ENCODE results near the gene CCDC136. TPM values are rescaled to one million over a fixed set of nuclear protein-coding genes. Genes with fewer than 3 reads are reported as not detected.

The CCDC136 gene
- polyA plus RNA-seq, 1 of the 3 experiments (the other 2 are of a cell fraction): 48.4 TPM

GRCh38 chr7:128867241-128867640, 75.5 kb downstream of the CCDC136 start:
- peaks cover 8 to 14% of the 10 kb centered on the region in 2 experiments for H3K36me3 ChIP-seq (replicated peaks in 1 of 2; ENCODE audit: control insufficient read depth in 1 of 2, insufficient read depth in 2 of 2, low read length in 1 of 2)
- H4K20me1 ChIP-seq (ENCODE audit: insufficient read depth): peaks cover 20% of the 10 kb centered on the region
- POLR2A ChIA-PET: interaction anchor here (1.2 kb wide), 1 partner anchor 54 kb away, joined by 3 read pairs; no protein-coding TSS in a partner anchor
- H3K9me3 ChIP-seq: no peaks in the 10 kb centered on the region
- no peak overlapping the region for H2AFZ ChIP-seq (ENCODE audit: low read depth)
- H3K4me2 ChIP-seq: no peak overlapping the region
- no peak overlapping the region for H3K27ac ChIP-seq (ENCODE audit: low read depth in 2 of 2, low read length in 1 of 2)
- no peak overlapping the region for H3K9ac ChIP-seq
- peaks cover 0 to 26% of the 10 kb centered on the region in 2 experiments; a peak in 1 of 4 replicates for H3K4me1 ChIP-seq (ENCODE audit: control insufficient read depth in 1 of 2, insufficient read depth in 2 of 2, low read depth in 1 of 2, low read length in 1 of 2)
- 95% methylated on average over 4 of the region's 4 CpGs for WGBS (ENCODE audit: low lambda C conversion rate)
- H3K4me3 ChIP-seq (ENCODE audit: low read depth in 2 of 2, low read length in 1 of 2): no peak overlapping the region
- CTCF ChIA-PET: interaction anchor here (1.0 to 11.7 kb wide), 8 partner anchors 13 to 440 kb away, joined by 3 to 181 read pairs (median 4); no protein-coding TSS in a partner anchor
- no peaks in the 10 kb centered on the region for H3K27me3 ChIP-seq (ENCODE audit: insufficient read depth)
- no peak for TF ChIP-seq CTCF (IDR thresholded peaks at IDR 0.05)
- TF ChIP-seq, protein P1, sequence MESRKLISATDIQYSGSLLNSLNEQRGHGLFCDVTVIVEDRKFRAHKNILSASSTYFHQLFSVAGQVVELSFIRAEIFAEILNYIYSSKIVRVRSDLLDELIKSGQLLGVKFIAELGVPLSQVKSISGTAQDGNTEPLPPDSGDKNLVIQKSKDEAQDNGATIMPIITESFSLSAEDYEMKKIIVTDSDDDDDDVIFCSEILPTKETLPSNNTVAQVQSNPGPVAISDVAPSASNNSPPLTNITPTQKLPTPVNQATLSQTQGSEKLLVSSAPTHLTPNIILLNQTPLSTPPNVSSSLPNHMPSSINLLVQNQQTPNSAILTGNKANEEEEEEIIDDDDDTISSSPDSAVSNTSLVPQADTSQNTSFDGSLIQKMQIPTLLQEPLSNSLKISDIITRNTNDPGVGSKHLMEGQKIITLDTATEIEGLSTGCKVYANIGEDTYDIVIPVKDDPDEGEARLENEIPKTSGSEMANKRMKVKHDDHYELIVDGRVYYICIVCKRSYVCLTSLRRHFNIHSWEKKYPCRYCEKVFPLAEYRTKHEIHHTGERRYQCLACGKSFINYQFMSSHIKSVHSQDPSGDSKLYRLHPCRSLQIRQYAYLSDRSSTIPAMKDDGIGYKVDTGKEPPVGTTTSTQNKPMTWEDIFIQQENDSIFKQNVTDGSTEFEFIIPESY (IDR thresholded peaks at IDR 0.05; ENCODE audit: borderline replicate concordance, low read depth): no peak
- TF ChIP-seq JUND (IDR thresholded peaks at IDR 0.05): no peak
- TF ChIP-seq NRF1 (IDR thresholded peaks at IDR 0.05; ENCODE audit: low read depth, low read length): no peak
- TF ChIP-seq USF2 (IDR thresholded peaks at IDR 0.05; ENCODE audit: borderline replicate concordance, low read depth, low read length): no peak
- TF ChIP-seq RCOR1 (IDR thresholded peaks at IDR 0.05; ENCODE audit: low read length): no peak
- TF ChIP-seq IRF3 (IDR thresholded peaks at IDR 0.05; ENCODE audit: low read depth, low read length): no peak
- TF ChIP-seq TCF12 (IDR thresholded peaks at IDR 0.05): no peak
- no peak for TF ChIP-seq RFX5 (IDR thresholded peaks at IDR 0.05; ENCODE audit: low read length)
- TF ChIP-seq RXRA (IDR thresholded peaks at IDR 0.05; ENCODE audit: borderline replicate concordance, low read depth): no peak
- no peak for TF ChIP-seq EZH2phosphoT487 (IDR thresholded peaks at IDR 0.05; ENCODE audit: borderline replicate concordance, low read depth)
- no peak for TF ChIP-seq POLR2AphosphoS5 (IDR thresholded peaks at IDR 0.05; ENCODE audit: low read depth, low read length)
- TF ChIP-seq MAX (IDR thresholded peaks at IDR 0.05; ENCODE audit: low read depth): no peak
- no peak for DNase-seq
- H3K79me2 ChIP-seq (ENCODE audit: insufficient read depth): peaks cover 21% of the 10 kb centered on the region
- H3K9me2 ChIP-seq: no peaks in the 10 kb centered on the region
- H3F3A ChIP-seq (replicated peaks; ENCODE audit: insufficient read depth): peaks cover 22% of the 10 kb centered on the region
